Fibroblast of mammary gland (primary cell): ENCODE data around the gene NUSAP1.
"Not testable (repeated sequence)": the region's sequence is repeated elsewhere in the genome, so short reads cannot be mapped to it uniquely, and the experiment has no call there.

Experiments used
- DNase-seq: peaks from one replicate; pipeline ENCODE4 v3.0.0-alpha.2; 2010; ENCODE audit warnings: low read depth
- H3K4me3 ChIP-seq: 2 replicates; pipeline ENCODE4 v1.5.1; 2011; ENCODE audit warnings: low read depth, mild to moderate bottlenecking, low read length, moderate library complexity; ENCODE audit not compliant: control insufficient read depth
- TF ChIP-seq, protein P1 (sequence below): conservative IDR thresholded peaks from 2 replicates; pipeline ENCODE4 v1.5.1; 2011; ENCODE audit warnings: low read depth, low read length, inconsistent platforms; ENCODE audit not compliant: control insufficient read depth, insufficient read depth

The NUSAP1 gene

DNA sequence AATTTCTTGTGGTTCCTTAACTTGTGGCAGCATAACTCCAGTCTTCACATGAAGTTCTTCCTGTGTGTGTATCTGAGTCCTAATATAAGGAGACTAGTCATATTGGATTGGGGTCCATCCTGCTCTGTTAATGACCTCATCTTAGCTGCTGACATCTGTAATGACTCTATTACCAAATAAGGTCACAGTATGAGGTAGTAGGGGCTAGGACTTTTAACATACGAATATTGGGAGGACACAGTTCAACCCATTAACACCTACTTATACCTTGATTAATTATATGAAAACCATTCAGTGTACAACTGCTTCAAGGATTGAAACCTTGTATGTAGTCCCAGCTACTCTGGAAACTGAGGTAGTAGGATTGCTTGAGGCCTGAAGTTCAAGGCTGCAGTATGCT is 44.2 kb upstream of the NUSAP1 start:
- TF ChIP-seq, protein P1, sequence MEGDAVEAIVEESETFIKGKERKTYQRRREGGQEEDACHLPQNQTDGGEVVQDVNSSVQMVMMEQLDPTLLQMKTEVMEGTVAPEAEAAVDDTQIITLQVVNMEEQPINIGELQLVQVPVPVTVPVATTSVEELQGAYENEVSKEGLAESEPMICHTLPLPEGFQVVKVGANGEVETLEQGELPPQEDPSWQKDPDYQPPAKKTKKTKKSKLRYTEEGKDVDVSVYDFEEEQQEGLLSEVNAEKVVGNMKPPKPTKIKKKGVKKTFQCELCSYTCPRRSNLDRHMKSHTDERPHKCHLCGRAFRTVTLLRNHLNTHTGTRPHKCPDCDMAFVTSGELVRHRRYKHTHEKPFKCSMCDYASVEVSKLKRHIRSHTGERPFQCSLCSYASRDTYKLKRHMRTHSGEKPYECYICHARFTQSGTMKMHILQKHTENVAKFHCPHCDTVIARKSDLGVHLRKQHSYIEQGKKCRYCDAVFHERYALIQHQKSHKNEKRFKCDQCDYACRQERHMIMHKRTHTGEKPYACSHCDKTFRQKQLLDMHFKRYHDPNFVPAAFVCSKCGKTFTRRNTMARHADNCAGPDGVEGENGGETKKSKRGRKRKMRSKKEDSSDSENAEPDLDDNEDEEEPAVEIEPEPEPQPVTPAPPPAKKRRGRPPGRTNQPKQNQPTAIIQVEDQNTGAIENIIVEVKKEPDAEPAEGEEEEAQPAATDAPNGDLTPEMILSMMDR = no peak
- H3K4me3 ChIP-seq = no peak overlapping the region
- no peak for DNase-seq

DNA sequence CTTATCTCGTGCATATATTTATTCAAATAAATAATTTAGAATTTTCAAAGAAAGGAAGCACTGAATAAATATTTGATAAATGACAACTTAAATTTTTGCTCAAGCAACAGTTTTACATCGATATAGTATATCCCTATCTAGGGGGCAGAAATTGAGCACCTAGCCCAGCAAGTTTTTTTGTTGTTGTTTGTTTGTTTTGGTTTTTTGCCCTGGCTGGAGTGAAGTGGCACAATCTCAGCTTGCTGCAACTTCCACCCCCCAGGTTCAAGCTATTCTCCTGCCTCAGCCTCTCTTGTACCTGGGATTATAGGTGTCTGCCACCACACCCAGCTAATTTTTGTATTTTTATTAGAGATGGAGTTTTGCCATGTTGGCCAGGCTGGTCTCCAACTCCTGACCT is 42.7 kb upstream of the NUSAP1 start:
- TF ChIP-seq, protein P1 = no peak
- H3K4me3 ChIP-seq = no peak overlapping the region
- no peak for DNase-seq

DNA sequence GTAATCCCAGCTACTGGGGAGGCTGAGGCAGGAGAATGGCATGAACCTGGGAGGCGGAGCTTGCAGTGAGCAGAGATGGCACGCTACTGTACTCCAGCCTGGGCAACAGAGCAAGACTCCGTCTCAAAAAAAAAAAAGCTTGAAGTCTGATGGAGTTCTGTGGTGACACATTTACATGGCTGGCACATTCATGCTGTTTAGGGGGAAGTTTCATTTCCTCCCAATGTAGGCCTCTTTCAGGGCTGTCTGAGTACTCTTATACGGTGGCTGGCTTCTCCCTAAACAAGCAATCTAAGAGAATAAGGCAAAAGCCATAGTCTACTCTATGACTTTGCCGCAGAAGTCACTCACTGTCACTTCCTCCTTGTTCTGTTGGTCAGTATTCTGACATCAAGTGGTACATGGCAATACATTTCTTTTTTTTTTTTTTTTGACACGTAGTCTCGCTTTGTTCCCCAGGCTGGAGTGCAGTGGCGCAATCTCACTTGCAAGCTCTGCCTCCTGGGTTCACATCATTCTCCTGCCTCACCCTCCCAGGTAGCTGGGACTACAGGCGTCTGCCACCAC is 41.5 kb upstream of the NUSAP1 start:
- TF ChIP-seq, protein P1 = no peak
- DNase-seq = no peak
- H3K4me3 ChIP-seq = no peak overlapping the region

DNA sequence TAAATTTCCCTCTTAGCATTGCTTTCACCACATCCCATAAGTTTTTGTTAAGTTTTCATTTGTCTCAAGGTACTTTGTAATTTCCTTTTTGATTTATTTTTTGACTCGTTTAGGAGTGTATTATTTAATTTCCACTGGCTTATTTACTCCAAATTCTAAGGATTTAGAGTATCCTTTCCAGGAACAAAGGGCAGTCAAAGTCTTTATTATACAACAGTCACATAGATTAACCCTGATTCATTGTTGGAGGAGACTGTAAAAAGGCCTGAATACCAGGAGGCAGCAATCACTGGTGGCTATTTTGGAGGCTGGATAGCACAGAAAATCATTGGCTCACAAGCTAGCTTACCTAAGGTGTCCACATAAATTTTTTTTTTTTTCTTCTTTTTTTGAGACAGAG is 40.2 kb upstream of the NUSAP1 start:
- TF ChIP-seq, protein P1 = no peak
- no peak overlapping the region for H3K4me3 ChIP-seq
- no peak for DNase-seq

DNA sequence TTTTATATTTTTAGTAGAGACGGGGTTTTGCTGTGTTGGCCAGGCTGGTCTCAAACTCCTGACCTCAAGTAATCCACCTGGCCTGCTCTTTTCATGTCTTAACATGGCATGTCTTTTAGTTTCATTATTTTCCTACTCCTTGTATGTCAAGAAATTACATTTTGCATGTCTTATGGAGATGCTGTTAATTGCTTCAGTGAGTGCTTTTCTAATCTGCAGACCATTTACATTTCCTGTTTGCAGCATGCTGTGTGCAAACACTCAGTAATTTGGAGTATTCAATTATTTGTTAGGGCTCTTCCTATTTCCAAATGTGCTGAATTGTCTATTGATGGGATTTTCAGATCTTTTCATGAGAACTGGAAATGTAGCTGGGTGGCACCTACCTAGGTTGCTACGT is 31.5 kb upstream of the NUSAP1 start:
- not testable (repeated sequence) for H3K4me3 ChIP-seq, DNase-seq

DNA sequence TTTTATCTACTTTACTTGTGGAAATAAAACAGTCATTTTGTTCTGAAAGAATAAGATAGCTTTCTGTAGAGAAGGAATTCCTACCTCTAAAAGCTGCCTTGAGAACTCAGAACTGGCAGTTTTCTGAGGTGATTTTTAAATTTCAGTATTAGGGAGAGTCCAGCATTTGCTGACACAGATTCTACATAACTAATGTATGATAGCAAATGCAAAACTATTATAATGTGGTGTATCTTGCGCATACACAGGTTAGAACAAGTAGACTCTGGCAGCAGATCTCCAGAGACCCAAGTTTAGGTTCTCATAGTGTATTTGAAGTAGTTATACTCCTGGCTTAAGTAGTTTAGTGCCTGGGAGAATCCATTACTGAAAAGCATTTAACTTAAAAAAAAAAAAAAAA is 31.1 kb upstream of the NUSAP1 start:
- H3K4me3 ChIP-seq = no peak overlapping the region
- TF ChIP-seq, protein P1 = no peak
- no peak for DNase-seq

DNA sequence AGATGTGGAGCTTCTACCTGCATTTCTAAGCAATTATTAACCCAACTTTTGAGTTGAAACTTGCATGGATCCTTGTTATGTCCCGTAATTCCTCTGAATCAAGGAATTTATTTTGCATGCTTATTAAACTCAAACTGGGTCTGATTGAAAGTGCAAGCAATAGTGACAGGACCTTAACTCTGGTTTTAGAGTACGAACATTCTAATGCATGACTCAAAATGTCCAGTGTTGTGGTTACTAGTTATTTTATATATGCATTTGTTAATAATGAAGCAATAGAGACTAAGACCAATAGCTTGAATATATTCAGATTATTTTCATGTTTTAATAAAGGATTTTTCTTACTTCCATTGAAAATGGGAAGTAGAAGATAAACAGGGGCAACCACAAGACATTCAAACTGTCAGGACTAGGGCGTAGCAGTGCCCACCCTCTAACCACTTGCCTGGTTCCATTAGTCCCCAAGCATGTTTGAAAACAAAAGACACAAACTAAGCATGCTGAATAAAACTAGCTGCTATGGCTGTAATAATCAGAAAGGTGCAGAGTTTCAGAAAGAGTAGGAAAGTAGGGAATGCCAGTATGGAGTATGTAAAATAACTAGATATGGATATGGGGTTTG is 28.4 kb upstream of the NUSAP1 start:
- no peak overlapping the region for H3K4me3 ChIP-seq
- no peak for DNase-seq
- TF ChIP-seq, protein P1 = no peak
